Prostate gland (tissue), 2 donors: ENCODE data around the gene NEK6. TPM values are rescaled to one million over a fixed set of nuclear protein-coding genes. Genes with fewer than 3 reads are reported as not detected.

Source experiments
- DNase-seq: peaks from one replicate; pipeline ENCODE4 v3.0.0-alpha.2; 2019; ENCODE audit warnings: low spot score
- H3K27ac ChIP-seq, 2 donors: fragments of 200-600 bp; sonication (generic); 2 replicates each; pipeline ENCODE4 v1.5.1; 2017 to 2019
- H3K27me3 ChIP-seq: fragments of 200-600 bp; sonication (generic); replicated peaks from 2 replicates; pipeline ENCODE4 v1.5.1; 2019; ENCODE audit not compliant: insufficient read depth
- H3K36me3 ChIP-seq, 2 donors: fragments of 200-600 bp; sonication (generic); 1 replicate in 1 of 2; 2 replicates in 1 of 2; pipeline versions ENCODE4 v1.5.1 to v1.8.1; 2017 to 2019
- H3K4me1 ChIP-seq: fragments of 200-600 bp; sonication (generic); replicated peaks from 2 replicates; pipeline ENCODE4 v1.5.1; 2019
- H3K4me3 ChIP-seq, 2 donors: fragments of 200-600 bp; sonication (generic); 2 replicates each; pipeline ENCODE4 v1.5.1; 2017 to 2019
- H3K9me3 ChIP-seq: fragments of 200-600 bp; sonication (generic); 2 replicates; pipeline ENCODE4 v1.5.1; 2017
- CTCF ChIP-seq, 4 experiments: fragments of 200-600 bp in 2 of 4; fragments of 450-650 bp in 2 of 4; sonication (generic) in 2 of 4; IDR thresholded peaks; 1 replicate in 3 of 4; 2 replicates in 1 of 4; pipeline ENCODE4 v1.5.1; 2016 to 2019; ENCODE audit warnings: antibody characterized with exemption in 4 of 4, mild to moderate bottlenecking in 2 of 4, moderate library complexity in 2 of 4
- POLR2A ChIP-seq: fragments of 450-650 bp; IDR thresholded peaks from one replicate; pipeline ENCODE4 v1.6.1; 2016; ENCODE audit warnings: antibody characterized with exemption, mild to moderate bottlenecking
- POLR2AphosphoS5 ChIP-seq: sonication (generic); formaldehyde crosslinking; IDR thresholded peaks from one replicate; pipeline ENCODE4 v1.6.1; 2017; ENCODE audit warnings: antibody characterized with exemption
- WGBS: methylation state at CpG from one replicate; pipeline ENCODE4 v1.1.5; 2018; 5-methylcytosine and 5-hydroxymethylcytosine counted together
- intact Hi-C: fragments of 100-400 bp; cut with DNase I; formaldehyde crosslinking; loops from one replicate; pipeline ENCODE4 v1.14.2; 2022
- total RNA-seq, 2 donors: library from RNA; depleted of rRNA; stranded (reverse); fragments of >200 nt; gene quantifications; one replicate each; pipeline ENCODE4 v1.1.0, GENCODE V29; 2016

NEK6 gene
- total RNA-seq, 2 donors from 2014 or later: 32.3 to 44.2 TPM

- TF ChIP-seq POLR2A: no peak
- no peak for TF ChIP-seq CTCF (IDR thresholded peaks at IDR 0.05)
- peak; percentile 25 for TF ChIP-seq POLR2AphosphoS5
- no peak for DNase-seq
- WGBS: 35% methylated on average over 14 of the region's 14 CpGs
- no peaks in the 10 kb centered on the region for H3K27me3 ChIP-seq
- peaks cover 33% of the 10 kb centered on the region for H3K4me1 ChIP-seq
- intact Hi-C loops: no loop called here
- H3K9me3 ChIP-seq: no peaks in the 10 kb centered on the region
- no peak overlapping the region for H3K4me3 ChIP-seq
- peak overlapping the region; percentile 49 to 65 for H3K27ac ChIP-seq
- H3K36me3 ChIP-seq: no peaks in the 10 kb centered on the region
Observed at GRCh38 chr9:124270504-124271335, 13.0 kb downstream of the NEK6 start.

- Histone ChIP-seq H3K27me3 (no peaks in the 10 kb centered on the region), H3K9me3 (no peaks in the 10 kb centered on the region), H3K4me1 (peaks cover 28% of the 10 kb centered on the region), H3K4me3 (no peak overlapping the region), H3K27ac (peak overlapping the region; percentile 49 to 65), H3K36me3 (no peaks in the 10 kb centered on the region)
- intact Hi-C loops: no loop called here
- DNase-seq: no peak
- TF ChIP-seq CTCF (IDR thresholded peaks at IDR 0.05): no peak
- TF ChIP-seq POLR2A: no peak
- no peak for TF ChIP-seq POLR2AphosphoS5
- 33% methylated on average over 7 of the region's 7 CpGs for WGBS
Observed at GRCh38 chr9:124271660-124272059, 13.9 kb downstream of the NEK6 start.

GRCh38 chr9:124272118-124272517, 14.4 kb downstream of the NEK6 start:
- H3K4me1 ChIP-seq: peaks cover 24% of the 10 kb centered on the region
- 82% methylated on average over 7 of the region's 7 CpGs for WGBS

GRCh38 chr9:124272979-124273378, 15.2 kb downstream of the NEK6 start:
- Histone ChIP-seq H3K36me3 (no peaks in the 10 kb centered on the region), H3K9me3 (no peaks in the 10 kb centered on the region), H3K4me3 (no peak overlapping the region), H3K27ac (peak overlapping the region; percentile 62 to 65), H3K4me1 (peaks cover 17% of the 10 kb centered on the region), H3K27me3 (no peaks in the 10 kb centered on the region)
- no peak for TF ChIP-seq POLR2AphosphoS5
- TF ChIP-seq POLR2A: no peak
- WGBS: 77% methylated on average over 9 of the region's 9 CpGs
- intact Hi-C loops: no loop called here
- no peak for DNase-seq

More at GRCh38 chr9:124272118-124272517, 14.4 kb downstream of the NEK6 start:
- Histone ChIP-seq H3K4me3 (no peak overlapping the region), H3K27ac (peak overlapping the region; percentile 49 to 65), H3K36me3 (no peaks in the 10 kb centered on the region), H3K9me3 (no peaks in the 10 kb centered on the region), H3K27me3 (no peaks in the 10 kb centered on the region)
- intact Hi-C loops: no loop called here
- no peak for DNase-seq
- TF ChIP-seq POLR2AphosphoS5: no peak
- no peak for TF ChIP-seq CTCF (IDR thresholded peaks at IDR 0.05)
- no peak for TF ChIP-seq POLR2A

GRCh38 chr9:124273427-124274160, 15.8 kb downstream of the NEK6 start:
- intact Hi-C loops: no loop called here
- TF ChIP-seq POLR2AphosphoS5 (peak; percentile 39), POLR2A (no peak), CTCF (IDR thresholded peaks at IDR 0.05) (no peak)
- Histone ChIP-seq H3K9me3 (no peaks in the 10 kb centered on the region), H3K27me3 (no peaks in the 10 kb centered on the region), H3K4me3 (no peak overlapping the region), H3K36me3 (no peaks in the 10 kb centered on the region), H3K4me1 (peaks cover 15% of the 10 kb centered on the region), H3K27ac (peak overlapping the region; percentile 62 to 65)
- WGBS: 40% methylated on average over 21 of the region's 21 CpGs
- DNase-seq: no peak
